ENCODE results near the gene AJAP1. TPM values are rescaled to one million over a fixed set of nuclear protein-coding genes. Genes with fewer than 3 reads are reported as not detected.

AJAP1 gene
- total RNA-seq, 2 experiments from 2014 or later: 0.39 to 0.47 TPM

GRCh38 chr1:4630561-4630960, 23.8 kb upstream of the AJAP1 start:
- Mint-ChIP-seq H3K27me3 (no peaks in the 10 kb centered on the region), H3K4me3 (no peak overlapping the region), H3K9me3 (no peaks in the 10 kb centered on the region), H3K27ac (no peak overlapping the region), H3K4me1 (ENCODE audit: low read depth) (no peaks in the 10 kb centered on the region), H3K36me3 (ENCODE audit: low read depth) (no peaks in the 10 kb centered on the region)
- Histone ChIP-seq H3K27ac (ENCODE audit: low read depth in 1 of 2, low read length in 2 of 2) (no peak overlapping the region), H3K9me3 (ENCODE audit: control insufficient read depth in 1 of 2, insufficient read depth in 1 of 2, low read length in 2 of 2) (no peaks in the 10 kb centered on the region), H3K27me3 (ENCODE audit: control insufficient read depth in 1 of 2, insufficient read depth in 2 of 2, low read length in 2 of 2) (peaks cover 0 to 2% of the 10 kb centered on the region in 2 experiments), H3K4me3 (ENCODE audit: low read length) (no peak overlapping the region), H3K4me1 (ENCODE audit: insufficient read depth, low read length) (no peaks in the 10 kb centered on the region), H3K36me3 (ENCODE audit: insufficient read depth, low read length) (no peaks in the 10 kb centered on the region)
- no peak for ATAC-seq (ENCODE audit: poor library complexity)
- no peak for DNase-seq
- TF ChIP-seq CTCF (IDR thresholded peaks at IDR 0.05): no peak
- intact Hi-C loops (cut with DNase I, micrococcal nuclease): no loop called here
- ChIA-PET POLR2A (no interaction called here), CTCF (no interaction called here)

- Mint-ChIP-seq H3K9me3 (no peaks in the 10 kb centered on the region), H3K4me3 (no peak overlapping the region), H3K4me1 (ENCODE audit: low read depth) (no peaks in the 10 kb centered on the region), H3K36me3 (ENCODE audit: low read depth) (no peaks in the 10 kb centered on the region), H3K27me3 (peaks cover 4% of the 10 kb centered on the region), H3K27ac (no peak overlapping the region)
- intact Hi-C loops (cut with DNase I, micrococcal nuclease): no loop called here
- Histone ChIP-seq H3K36me3 (ENCODE audit: insufficient read depth, low read length) (no peaks in the 10 kb centered on the region), H3K4me3 (ENCODE audit: low read length) (no peak overlapping the region), H3K27me3 (ENCODE audit: control insufficient read depth in 1 of 2, insufficient read depth in 2 of 2, low read length in 2 of 2) (peaks cover 0 to 2% of the 10 kb centered on the region in 2 experiments), H3K4me1 (ENCODE audit: insufficient read depth, low read length) (no peaks in the 10 kb centered on the region), H3K9me3 (ENCODE audit: control insufficient read depth in 1 of 2, insufficient read depth in 1 of 2, low read length in 2 of 2) (no peaks in the 10 kb centered on the region), H3K27ac (ENCODE audit: low read depth in 1 of 2, low read length in 2 of 2) (no peak overlapping the region)
- ChIA-PET POLR2A (no interaction called here), CTCF (no interaction called here)
- ATAC-seq (ENCODE audit: poor library complexity): no peak
- DNase-seq: no peak
- TF ChIP-seq CTCF (IDR thresholded peaks at IDR 0.05): no peak
These were observed 23.1 kb upstream of the AJAP1 start for GRCh38 chr1:4631321-4631720.

GRCh38 chr1:4633346-4633745, 21.1 kb upstream of the AJAP1 start:
- DNase-seq: no peak
- intact Hi-C loops (cut with DNase I, micrococcal nuclease): no loop called here
- Mint-ChIP-seq H3K27me3 (peaks cover 12% of the 10 kb centered on the region), H3K27ac (no peak overlapping the region), H3K36me3 (ENCODE audit: low read depth) (no peaks in the 10 kb centered on the region), H3K4me1 (ENCODE audit: low read depth) (no peaks in the 10 kb centered on the region), H3K9me3 (no peaks in the 10 kb centered on the region), H3K4me3 (no peak overlapping the region)
- Histone ChIP-seq H3K4me1 (ENCODE audit: insufficient read depth, low read length) (no peaks in the 10 kb centered on the region), H3K27me3 (ENCODE audit: control insufficient read depth in 1 of 2, insufficient read depth in 2 of 2, low read length in 2 of 2) (peaks cover 0 to 2% of the 10 kb centered on the region in 2 experiments), H3K9me3 (ENCODE audit: control insufficient read depth in 1 of 2, insufficient read depth in 1 of 2, low read length in 2 of 2) (peaks cover 0 to 6% of the 10 kb centered on the region in 2 experiments), H3K36me3 (ENCODE audit: insufficient read depth, low read length) (no peaks in the 10 kb centered on the region), H3K27ac (ENCODE audit: low read depth in 1 of 2, low read length in 2 of 2) (no peak overlapping the region), H3K4me3 (ENCODE audit: low read length) (no peak overlapping the region)
- no peak for TF ChIP-seq CTCF (IDR thresholded peaks at IDR 0.05)
- CTCF ChIA-PET: no interaction called here
- ATAC-seq (ENCODE audit: poor library complexity): no peak
- POLR2A ChIA-PET: no interaction called here
